A549 (cell line): ENCODE measurements around the gene EPS8L2. TPM values are rescaled to one million over a fixed set of nuclear protein-coding genes. Genes with fewer than 3 reads are reported as not detected.

Experiments used
- ATAC-seq, 2 experiments: fragments of 200-7000 bp in 1 of 2; fragments of >200 bp in 1 of 2; cut with Nextera tagmentation in 1 of 2; cut with Tn5 transposase in 1 of 2; 3 replicates each; pipeline versions ENCODE4 v1.8.0 to v1.9.1; 2018 to 2020; ENCODE audit warnings: mild to moderate bottlenecking in 1 of 2, moderate library complexity in 1 of 2
- CTCF ChIA-PET: fragments of 300-600 bp; sonication (Branson Sonifier 250); formaldehyde crosslinking; extraction: SDS; loops from one replicate; lab custom pipeline; 2021; ENCODE audit warnings: antibody characterized with exemption, inconsistent platforms; lab: Yijun Ruan, JAX
- POLR2A ChIA-PET: fragments of 350-600 bp; formaldehyde crosslinking; extraction: SDS; loops from one replicate; lab custom pipeline; 2021; ENCODE audit warnings: antibody characterized with exemption, inconsistent platforms; lab: Yijun Ruan, JAX
- DNase-seq, 2 experiments: peaks; one replicate each; pipeline versions ENCODE4 v3.0.0 to v3.0.0-alpha.2; 2011 to 2016; ENCODE audit warnings: low read depth in 1 of 2, low spot score in 1 of 2
- FAIRE-seq: peaks from 2 replicates; lab custom pipeline; 2011; peaks lifted over from hg19 to GRCh38; lab: Jason Lieb, UNC
- H3K27ac ChIP-seq, 2 experiments: fragments of >200 bp; sonication (Bioruptor Twin); formaldehyde crosslinking; 3 replicates each; pipeline ENCODE4 v1.5.1; 2016 to 2017
- H3K4me1 ChIP-seq: fragments of >200 bp; sonication (Bioruptor Twin); formaldehyde crosslinking; 3 replicates; pipeline ENCODE4 v1.6.1; 2016
- H3K4me2 ChIP-seq: fragments of >200 bp; sonication (Bioruptor Twin); formaldehyde crosslinking; 3 replicates; pipeline ENCODE4 v1.6.1; 2016
- H3K4me3 ChIP-seq: fragments of >200 bp; sonication (Bioruptor Twin); formaldehyde crosslinking; 3 replicates; pipeline ENCODE4 v1.5.1; 2016
- H3K9me3 ChIP-seq: fragments of >200 bp; sonication (Bioruptor Twin); formaldehyde crosslinking; 3 replicates; pipeline ENCODE4 v1.6.1; 2016
- CBX8 ChIP-seq: fragments of 200-600 bp; sonication (generic); IDR thresholded peaks from 2 replicates; pipeline ENCODE4 v1.6.1; 2016
- EHF ChIP-seq: fragments of 250-450 bp; sonication (Bioruptor Pico); IDR thresholded peaks from 2 replicates; pipeline ENCODE4 v1.5.0; 2020; ENCODE audit warnings: mild to moderate bottlenecking
- EHMT2 ChIP-seq: fragments of 200-600 bp; sonication (generic); IDR thresholded peaks from 2 replicates; pipeline ENCODE4 v1.6.1; 2016; ENCODE audit warnings: antibody characterized with exemption, low read depth, mild to moderate bottlenecking, moderate library complexity
- GATA3 ChIP-seq: IDR thresholded peaks from 2 replicates; pipeline ENCODE4 v1.6.1; 2012; ENCODE audit warnings: borderline replicate concordance
- HEYL ChIP-seq: fragments of 250-450 bp; sonication (Bioruptor Pico); IDR thresholded peaks from 2 replicates; pipeline ENCODE4 v1.8.0; 2021; ENCODE audit warnings: mild to moderate bottlenecking, moderate library complexity
- JUNB ChIP-seq: fragments of >200 bp; sonication (Bioruptor Twin); formaldehyde crosslinking; IDR thresholded peaks from 2 replicates; pipeline ENCODE4 v1.6.1; 2016
- KDM1A ChIP-seq: fragments of 200-600 bp; sonication (generic); IDR thresholded peaks from 2 replicates; pipeline ENCODE4 v1.6.1; 2016; ENCODE audit warnings: low read depth, mild to moderate bottlenecking
- KDM5A ChIP-seq: fragments of 200-600 bp; sonication (generic); IDR thresholded peaks from 2 replicates; pipeline ENCODE4 v1.6.1; 2016; ENCODE audit warnings: antibody characterized with exemption, mild to moderate bottlenecking
- MAFK ChIP-seq: fragments of 450-650 bp; IDR thresholded peaks from 2 replicates; pipeline ENCODE4 v1.6.1; 2014; ENCODE audit not compliant: partially characterized antibody
- POLR2A ChIP-seq: IDR thresholded peaks from 2 replicates; pipeline ENCODE4 v1.6.1; 2012; ENCODE audit warnings: mild to moderate bottlenecking, low read length
- POLR2AphosphoS2 ChIP-seq: conservative IDR thresholded peaks from 2 replicates; pipeline ENCODE4 v1.6.1; 2012; ENCODE audit warnings: low read length, improper control_type of control experiment, inconsistent platforms
- RFX5 ChIP-seq: fragments of 450-650 bp; IDR thresholded peaks from 2 replicates; pipeline ENCODE4 v1.7.1; 2014; ENCODE audit warnings: antibody characterized with exemption, mild to moderate bottlenecking, moderate library complexity
- RNF2 ChIP-seq: fragments of 200-600 bp; sonication (generic); IDR thresholded peaks from 2 replicates; pipeline ENCODE4 v1.6.1; 2016; ENCODE audit warnings: low read depth, mild to moderate bottlenecking, antibody characterized with exemption, moderate library complexity, borderline replicate concordance
- SMC3 ChIP-seq: fragments of >200 bp; sonication (Bioruptor Twin); formaldehyde crosslinking; IDR thresholded peaks from 3 replicates; pipeline ENCODE4 v1.6.1; 2018; ENCODE audit warnings: inconsistent platforms
- TFCP2L1 ChIP-seq: fragments of 250-450 bp; sonication (Bioruptor Pico); IDR thresholded peaks from 2 replicates; pipeline ENCODE4 v1.5.0; 2021; ENCODE audit warnings: mild to moderate bottlenecking
- TP53 ChIP-seq: fragments of 250-450 bp; sonication (Bioruptor Pico); IDR thresholded peaks from 2 replicates; pipeline ENCODE4 v1.5.0; 2021; ENCODE audit warnings: mild to moderate bottlenecking, moderate library complexity
- ZNF302 ChIP-seq: fragments of 250-450 bp; sonication (Bioruptor Pico); IDR thresholded peaks from 2 replicates; pipeline ENCODE4 v1.9.0; 2021; ENCODE audit warnings: inconsistent platforms, mild to moderate bottlenecking, moderate library complexity
- WGBS: methylation state at CpG from one replicate; pipeline ENCODE4 v1.1.6; 2017; ENCODE audit errors: missing lambda C conversion rate; 5-methylcytosine and 5-hydroxymethylcytosine counted together
- polyA plus RNA-seq, 4 experiments: library from polyadenylated mRNA; depleted of rRNA in 3 of 4; stranded (reverse); fragments of >200 nt; fragmentation: RNase III in 1 of 4; extraction: RNeasy Plus Mini Kit Qiagen cat#74134 plus additional on column Dnase treatment in 1 of 4; gene quantifications; 2 replicates in 3 of 4; 3 replicates in 1 of 4; pipeline ENCODE4 v1.2.3, GENCODE V29; 2011 to 2017
- TF ChIP-seq, protein P1 (sequence below): fragments of >200 bp; sonication (Bioruptor Twin); formaldehyde crosslinking; IDR thresholded peaks from 3 replicates; pipeline ENCODE4 v1.5.1; 2016
- TF ChIP-seq, protein P2 (sequence below): fragments of 450-650 bp; IDR thresholded peaks from 2 replicates; pipeline ENCODE4 v1.6.1; 2014; ENCODE audit warnings: antibody characterized with exemption
- TF ChIP-seq, protein P3 (sequence below): fragments of >200 bp; sonication (Bioruptor Twin); formaldehyde crosslinking; IDR thresholded peaks from 3 replicates; pipeline ENCODE4 v1.6.1; 2016
- TF ChIP-seq, protein P4 (sequence below): fragments of >200 bp; sonication (Bioruptor Twin); formaldehyde crosslinking; IDR thresholded peaks from 2 replicates; pipeline ENCODE4 v1.6.1; 2016

EPS8L2 gene
- polyA plus RNA-seq, 2 of the 4 experiments (the other 2 are of a cell fraction), result 60.7 to 154 TPM

DNA sequence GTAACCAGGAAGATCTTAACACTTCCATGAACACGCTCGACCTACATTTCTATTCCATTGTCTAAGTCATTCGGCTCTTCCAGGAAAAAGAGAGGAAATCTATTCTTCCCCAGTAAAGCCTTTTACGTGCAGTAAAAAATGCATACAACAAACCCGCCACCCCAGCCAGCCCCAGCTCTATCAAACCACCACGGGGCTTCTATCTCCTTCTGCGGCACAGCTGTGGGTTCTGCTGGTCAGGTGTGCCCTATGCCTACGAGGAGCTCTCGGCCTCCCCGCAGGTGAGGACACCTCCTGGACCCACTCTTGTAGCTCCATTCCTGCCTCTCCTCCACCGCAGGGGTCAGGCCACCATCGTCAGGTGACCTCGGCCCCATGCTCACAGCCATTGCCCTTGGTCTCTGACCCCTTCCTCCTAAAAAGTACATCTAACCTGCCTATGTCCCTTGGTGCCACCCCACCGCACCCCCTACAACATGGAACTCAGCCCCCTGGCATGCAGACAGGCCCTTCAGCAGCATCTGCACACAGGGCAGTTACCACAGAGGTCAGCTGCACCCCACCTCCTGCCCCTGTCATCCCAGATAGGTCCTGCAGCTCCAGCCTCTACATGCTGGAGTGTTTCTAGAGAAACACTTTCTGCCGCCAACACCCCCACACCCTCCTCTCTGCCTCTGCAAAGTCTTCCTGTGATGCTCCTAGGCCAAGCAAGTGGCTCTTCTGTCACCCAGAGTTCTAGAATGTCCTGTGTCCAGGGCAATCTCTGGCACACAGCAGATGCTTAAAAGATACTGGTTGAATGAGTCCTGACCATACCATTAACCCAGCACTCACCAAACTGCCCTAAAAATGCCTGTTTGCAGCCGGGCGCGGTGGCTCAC, 14.1 kb upstream of the EPS8L2 start (continued):
- TF ChIP-seq RNF2, result no peak

DNA sequence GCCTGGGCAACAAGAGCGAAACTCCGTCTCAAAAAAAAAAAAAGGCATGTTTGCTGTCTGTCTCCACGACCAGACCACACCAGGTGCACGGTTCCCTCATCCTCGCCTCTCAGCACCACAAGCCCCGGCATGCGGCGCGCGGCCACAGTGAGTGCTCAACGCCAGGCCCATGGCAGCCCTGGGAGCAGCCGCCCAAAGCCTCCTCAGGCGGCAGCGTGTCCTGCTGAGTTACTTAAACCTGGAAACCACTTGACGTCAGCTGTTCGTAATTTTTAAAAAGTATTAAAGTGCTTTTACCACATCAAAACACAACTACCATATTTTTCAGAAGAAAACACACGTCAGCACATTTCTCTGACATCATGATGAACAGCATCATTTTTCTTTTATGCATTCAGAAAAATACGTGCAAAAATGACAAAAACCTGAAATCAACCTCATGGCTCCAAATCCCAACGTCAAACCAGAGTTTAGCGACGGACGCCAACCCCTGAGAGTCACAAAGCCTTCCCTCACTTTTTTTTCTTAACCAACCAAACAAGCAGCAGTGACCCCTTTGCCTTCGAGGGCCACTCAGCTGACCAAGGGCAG, 13.1 kb upstream of the EPS8L2 start:
- 90% methylated on average over 23 of the region's 23 CpGs for WGBS

DNA sequence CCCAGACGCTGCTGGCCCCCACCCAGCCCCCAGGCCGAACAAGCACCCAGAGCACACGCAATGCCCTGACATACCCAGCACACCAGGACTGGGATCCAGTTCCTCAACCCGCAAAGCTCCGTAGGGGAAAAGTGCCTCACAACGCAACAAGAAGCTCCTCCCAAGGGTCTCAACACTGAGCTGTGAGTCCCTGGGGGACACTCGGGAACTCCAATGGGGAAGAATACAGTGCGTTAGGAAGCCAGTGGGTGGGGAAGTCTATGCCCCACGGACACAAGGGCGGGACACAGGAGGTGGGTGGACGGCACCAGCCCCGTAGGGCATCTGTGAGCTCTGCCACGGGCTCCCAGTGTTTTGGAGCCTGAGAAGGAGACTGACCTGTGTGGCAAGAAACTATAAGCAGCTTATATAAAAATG, 12.6 kb upstream of the EPS8L2 start:
- no peak for FAIRE-seq
- ATAC-seq, result no peak

More for the DNA sequence above, 13.1 kb upstream of the EPS8L2 start:
- Histone ChIP-seq H3K27ac (peak overlapping the region in 1 of 2 experiments; percentile 95; a peak in 3 of 6 replicates), H3K4me2 (peak overlapping the region; percentile 93; the same call in 2 of the 3 replicates), H3K9me3 (no peaks in the 10 kb centered on the region), H3K4me3 (0 out of 3 replicates have a peak overlapping the region, but pooled peaks have one; percentile 81), H3K4me1 (peaks cover 45% of the 10 kb centered on the region)
- no peak for TF ChIP-seq EHF (CRISPR knock-in tag)
- no peak for TF ChIP-seq GATA3
- peak; percentile 88 for TF ChIP-seq MAFK
- TF ChIP-seq KDM1A, result no peak
- TF ChIP-seq HEYL (CRISPR knock-in tag), result no peak
- TF ChIP-seq ZNF302 (CRISPR knock-in tag), result no peak
- TF ChIP-seq, protein P1, sequence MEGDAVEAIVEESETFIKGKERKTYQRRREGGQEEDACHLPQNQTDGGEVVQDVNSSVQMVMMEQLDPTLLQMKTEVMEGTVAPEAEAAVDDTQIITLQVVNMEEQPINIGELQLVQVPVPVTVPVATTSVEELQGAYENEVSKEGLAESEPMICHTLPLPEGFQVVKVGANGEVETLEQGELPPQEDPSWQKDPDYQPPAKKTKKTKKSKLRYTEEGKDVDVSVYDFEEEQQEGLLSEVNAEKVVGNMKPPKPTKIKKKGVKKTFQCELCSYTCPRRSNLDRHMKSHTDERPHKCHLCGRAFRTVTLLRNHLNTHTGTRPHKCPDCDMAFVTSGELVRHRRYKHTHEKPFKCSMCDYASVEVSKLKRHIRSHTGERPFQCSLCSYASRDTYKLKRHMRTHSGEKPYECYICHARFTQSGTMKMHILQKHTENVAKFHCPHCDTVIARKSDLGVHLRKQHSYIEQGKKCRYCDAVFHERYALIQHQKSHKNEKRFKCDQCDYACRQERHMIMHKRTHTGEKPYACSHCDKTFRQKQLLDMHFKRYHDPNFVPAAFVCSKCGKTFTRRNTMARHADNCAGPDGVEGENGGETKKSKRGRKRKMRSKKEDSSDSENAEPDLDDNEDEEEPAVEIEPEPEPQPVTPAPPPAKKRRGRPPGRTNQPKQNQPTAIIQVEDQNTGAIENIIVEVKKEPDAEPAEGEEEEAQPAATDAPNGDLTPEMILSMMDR, result no peak
- FAIRE-seq (no peak), DNase-seq (no peak), ATAC-seq (no peak)
- ChIA-PET CTCF (interaction anchor here (0.9 to 26.0 kb wide), 3 partner anchors 10 to 32 kb away, joined by 3 to 599 read pairs (median 44); partner anchors contain the start of gene EPS8L2), POLR2A (no interaction called here)

More for the DNA sequence above, 12.6 kb upstream of the EPS8L2 start:
- CTCF ChIA-PET, result interaction anchor here (0.9 to 26.0 kb wide), 3 partner anchors 10 to 31 kb away, joined by 3 to 599 read pairs (median 44); partner anchors contain the start of gene EPS8L2
- Histone ChIP-seq H3K9me3 (no peaks in the 10 kb centered on the region), H3K4me2 (peak overlapping the region; percentile 93), H3K27ac (peak overlapping the region in 1 of 2 experiments; percentile 95; a peak in 3 of 6 replicates), H3K4me1 (peaks cover 50% of the 10 kb centered on the region), H3K4me3 (peak overlapping the region; percentile 81; the same call in 2 of the 3 replicates)
- no peak for TF ChIP-seq RFX5
- TF ChIP-seq POLR2A, result no peak
- TF ChIP-seq, protein P2, sequence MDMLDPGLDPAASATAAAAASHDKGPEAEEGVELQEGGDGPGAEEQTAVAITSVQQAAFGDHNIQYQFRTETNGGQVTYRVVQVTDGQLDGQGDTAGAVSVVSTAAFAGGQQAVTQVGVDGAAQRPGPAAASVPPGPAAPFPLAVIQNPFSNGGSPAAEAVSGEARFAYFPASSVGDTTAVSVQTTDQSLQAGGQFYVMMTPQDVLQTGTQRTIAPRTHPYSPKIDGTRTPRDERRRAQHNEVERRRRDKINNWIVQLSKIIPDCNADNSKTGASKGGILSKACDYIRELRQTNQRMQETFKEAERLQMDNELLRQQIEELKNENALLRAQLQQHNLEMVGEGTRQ, result no peak
- no peak for TF ChIP-seq CBX8
- no peak for TF ChIP-seq POLR2AphosphoS2
- TF ChIP-seq SMC3, result no peak
- TF ChIP-seq, protein P3, sequence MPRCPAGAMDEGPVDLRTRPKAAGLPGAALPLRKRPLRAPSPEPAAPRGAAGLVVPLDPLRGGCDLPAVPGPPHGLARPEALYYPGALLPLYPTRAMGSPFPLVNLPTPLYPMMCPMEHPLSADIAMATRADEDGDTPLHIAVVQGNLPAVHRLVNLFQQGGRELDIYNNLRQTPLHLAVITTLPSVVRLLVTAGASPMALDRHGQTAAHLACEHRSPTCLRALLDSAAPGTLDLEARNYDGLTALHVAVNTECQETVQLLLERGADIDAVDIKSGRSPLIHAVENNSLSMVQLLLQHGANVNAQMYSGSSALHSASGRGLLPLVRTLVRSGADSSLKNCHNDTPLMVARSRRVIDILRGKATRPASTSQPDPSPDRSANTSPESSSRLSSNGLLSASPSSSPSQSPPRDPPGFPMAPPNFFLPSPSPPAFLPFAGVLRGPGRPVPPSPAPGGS, result no peak
- no peak for TF ChIP-seq KDM5A
- TF ChIP-seq JUNB, result no peak
- no peak for TF ChIP-seq TP53 (CRISPR knock-in tag)
- TF ChIP-seq MAFK, result no peak
- TF ChIP-seq EHMT2, result no peak
- TF ChIP-seq TFCP2L1 (CRISPR knock-in tag), result no peak
- TF ChIP-seq, protein P4, sequence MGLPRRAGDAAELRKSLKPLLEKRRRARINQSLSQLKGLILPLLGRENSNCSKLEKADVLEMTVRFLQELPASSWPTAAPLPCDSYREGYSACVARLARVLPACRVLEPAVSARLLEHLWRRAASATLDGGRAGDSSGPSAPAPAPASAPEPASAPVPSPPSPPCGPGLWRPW, result no peak
- POLR2A ChIA-PET, result no interaction called here
- WGBS, result 77% methylated on average over 13 of the region's 13 CpGs
- DNase-seq, result no peak
